Measurements from ENCODE around the gene KY. TPM values are rescaled to one million over a fixed set of nuclear protein-coding genes. Genes with fewer than 3 reads are reported as not detected.

The KY gene
- total and polyA plus RNA-seq, 4 donors, result 0.06 to 0.21 (median 0.15) TPM; not detected in 1

DNA sequence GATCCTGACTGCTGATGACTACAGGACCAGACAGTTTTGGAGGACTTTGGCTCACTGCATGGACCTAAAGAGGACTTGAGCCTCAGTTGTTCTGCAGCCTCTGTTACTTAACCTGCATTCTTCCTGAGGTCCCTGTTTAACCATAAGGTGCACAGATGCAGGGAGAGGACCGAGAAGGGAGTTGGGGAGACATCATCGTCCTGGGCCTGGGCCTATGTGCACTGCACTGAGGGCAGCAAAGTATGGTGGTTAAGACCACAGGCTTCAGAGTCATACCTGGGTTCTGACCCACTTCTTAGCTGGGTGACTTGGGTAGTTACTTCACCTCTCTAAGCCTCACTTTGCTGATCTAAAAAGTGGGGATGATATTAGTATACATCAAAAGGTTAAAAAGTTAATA lies 21.9 kb downstream of the KY start:
- Histone ChIP-seq H3K4me1 (ENCODE audit: control insufficient read depth in 5 of 5, insufficient read depth in 5 of 5, low read length in 5 of 5) (no peaks in the 10 kb centered on the region), H3K27me3 (ENCODE audit: control insufficient read depth in 3 of 3, insufficient read depth in 3 of 3, low read length in 2 of 3) (no peaks in the 10 kb centered on the region), H3K36me3 (ENCODE audit: control insufficient read depth in 4 of 4, insufficient read depth in 4 of 4, low read length in 4 of 4) (no peaks in the 10 kb centered on the region), H3K4me3 (no peak overlapping the region), H3K9me3 (ENCODE audit: control insufficient read depth in 4 of 4, insufficient read depth in 3 of 4, low read length in 3 of 4) (peaks cover 0 to 5% (median 1%) of the 10 kb centered on the region in 4 donors), H3K9ac (ENCODE audit: insufficient read depth in 1 of 2, low read length in 2 of 2) (no peak overlapping the region), H3K27ac (ENCODE audit: low read depth in 1 of 2, low read length in 1 of 2) (no peak overlapping the region)
- ATAC-seq (ENCODE audit: insufficient read depth, low FRiP score), result no peak
- WGBS, 2 donors, result 89 to 95% methylated on average over 2 of the region's 2 CpGs
- DNase-seq, result no peak
- TF ChIP-seq, protein P1, sequence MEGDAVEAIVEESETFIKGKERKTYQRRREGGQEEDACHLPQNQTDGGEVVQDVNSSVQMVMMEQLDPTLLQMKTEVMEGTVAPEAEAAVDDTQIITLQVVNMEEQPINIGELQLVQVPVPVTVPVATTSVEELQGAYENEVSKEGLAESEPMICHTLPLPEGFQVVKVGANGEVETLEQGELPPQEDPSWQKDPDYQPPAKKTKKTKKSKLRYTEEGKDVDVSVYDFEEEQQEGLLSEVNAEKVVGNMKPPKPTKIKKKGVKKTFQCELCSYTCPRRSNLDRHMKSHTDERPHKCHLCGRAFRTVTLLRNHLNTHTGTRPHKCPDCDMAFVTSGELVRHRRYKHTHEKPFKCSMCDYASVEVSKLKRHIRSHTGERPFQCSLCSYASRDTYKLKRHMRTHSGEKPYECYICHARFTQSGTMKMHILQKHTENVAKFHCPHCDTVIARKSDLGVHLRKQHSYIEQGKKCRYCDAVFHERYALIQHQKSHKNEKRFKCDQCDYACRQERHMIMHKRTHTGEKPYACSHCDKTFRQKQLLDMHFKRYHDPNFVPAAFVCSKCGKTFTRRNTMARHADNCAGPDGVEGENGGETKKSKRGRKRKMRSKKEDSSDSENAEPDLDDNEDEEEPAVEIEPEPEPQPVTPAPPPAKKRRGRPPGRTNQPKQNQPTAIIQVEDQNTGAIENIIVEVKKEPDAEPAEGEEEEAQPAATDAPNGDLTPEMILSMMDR (IDR thresholded peaks at IDR 0.05; ENCODE audit: control extremely low read depth, extremely low read depth), result no peak

DNA sequence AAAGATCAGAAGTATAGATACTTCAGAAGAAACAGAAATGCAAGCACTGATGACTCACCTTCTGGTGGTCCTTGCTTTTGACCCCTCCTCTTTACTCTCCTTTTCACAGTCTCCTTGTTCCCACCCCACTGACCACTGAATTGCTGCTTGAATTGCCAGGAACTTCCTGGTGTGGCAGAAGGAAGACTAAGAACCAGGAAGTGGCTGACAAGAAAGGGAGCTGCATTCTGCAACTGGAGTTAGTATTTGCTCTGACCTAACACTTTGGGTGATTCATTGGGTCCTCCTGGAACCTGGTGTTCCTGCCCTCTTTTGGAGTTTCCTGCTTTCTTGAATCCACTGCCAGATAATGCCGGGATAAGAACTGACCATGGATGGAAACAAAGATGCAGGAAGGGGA lies 23.0 kb downstream of the KY start:
- Histone ChIP-seq H3K9me3 (ENCODE audit: control insufficient read depth in 4 of 4, insufficient read depth in 3 of 4, low read length in 3 of 4) (peaks cover 0 to 5% (median 1%) of the 10 kb centered on the region in 4 donors), H3K9ac (ENCODE audit: insufficient read depth in 1 of 2, low read length in 2 of 2) (no peak overlapping the region), H3K4me1 (ENCODE audit: control insufficient read depth in 5 of 5, insufficient read depth in 5 of 5, low read length in 5 of 5) (no peaks in the 10 kb centered on the region), H3K4me3 (no peak overlapping the region), H3K27me3 (ENCODE audit: control insufficient read depth in 3 of 3, insufficient read depth in 3 of 3, low read length in 2 of 3) (no peaks in the 10 kb centered on the region), H3K36me3 (ENCODE audit: control insufficient read depth in 4 of 4, insufficient read depth in 4 of 4, low read length in 4 of 4) (no peaks in the 10 kb centered on the region), H3K27ac (ENCODE audit: low read depth in 1 of 2, low read length in 1 of 2) (no peak overlapping the region)
- ATAC-seq (ENCODE audit: insufficient read depth, low FRiP score) (no peak), DNase-seq (no peak)
- TF ChIP-seq, protein P1 (IDR thresholded peaks at IDR 0.05; ENCODE audit: control extremely low read depth, extremely low read depth), result no peak
- 60 to 75% methylated on average over 1 of the region's 1 CpG for WGBS, 2 donors

- Histone ChIP-seq H3K9ac (ENCODE audit: insufficient read depth in 1 of 2, low read length in 2 of 2) (no peak overlapping the region), H3K4me1 (ENCODE audit: control insufficient read depth in 5 of 5, insufficient read depth in 5 of 5, low read length in 5 of 5) (no peaks in the 10 kb centered on the region), H3K27ac (ENCODE audit: low read depth in 1 of 2, low read length in 1 of 2) (no peak overlapping the region), H3K4me3 (no peak overlapping the region), H3K27me3 (ENCODE audit: control insufficient read depth in 3 of 3, insufficient read depth in 3 of 3, low read length in 2 of 3) (no peaks in the 10 kb centered on the region), H3K36me3 (ENCODE audit: control insufficient read depth in 4 of 4, insufficient read depth in 4 of 4, low read length in 4 of 4) (no peaks in the 10 kb centered on the region), H3K9me3 (ENCODE audit: control insufficient read depth in 4 of 4, insufficient read depth in 3 of 4, low read length in 3 of 4) (peaks cover 0 to 5% (median 1%) of the 10 kb centered on the region in 4 donors)
- WGBS, 2 donors, result 95% methylated on average over 5 of the region's 5 CpGs
- ATAC-seq (ENCODE audit: insufficient read depth, low FRiP score), result no peak
- TF ChIP-seq, protein P1 (IDR thresholded peaks at IDR 0.05; ENCODE audit: control extremely low read depth, extremely low read depth), result no peak
- DNase-seq, result peak in 1 of 3 donors; percentile 9
These were observed 24.7 kb downstream of the KY start for GRCh38 chr3:134625885-134626741.

Measured in lung (tissue), 12 donors.